GM12873 (cell line): ENCODE results near the gene NDUFA6.

Source experiments
- CTCF ChIP-seq: IDR thresholded peaks from 2 replicates; pipeline ENCODE4 v1.5.1; 2012; ENCODE audit warnings: low read depth, mild to moderate bottlenecking, moderate library complexity, low read length, control low read depth; ENCODE audit not compliant: insufficient read depth; ENCODE audit errors: missing control alignments

Gene NDUFA6

GRCh38 chr22:42052765-42053164, 37.8 kb downstream of the NDUFA6 start:
- no peak for TF ChIP-seq CTCF

GRCh38 chr22:42050641-42051180, 39.9 kb downstream of the NDUFA6 start:
- TF ChIP-seq CTCF: no peak

DNA sequence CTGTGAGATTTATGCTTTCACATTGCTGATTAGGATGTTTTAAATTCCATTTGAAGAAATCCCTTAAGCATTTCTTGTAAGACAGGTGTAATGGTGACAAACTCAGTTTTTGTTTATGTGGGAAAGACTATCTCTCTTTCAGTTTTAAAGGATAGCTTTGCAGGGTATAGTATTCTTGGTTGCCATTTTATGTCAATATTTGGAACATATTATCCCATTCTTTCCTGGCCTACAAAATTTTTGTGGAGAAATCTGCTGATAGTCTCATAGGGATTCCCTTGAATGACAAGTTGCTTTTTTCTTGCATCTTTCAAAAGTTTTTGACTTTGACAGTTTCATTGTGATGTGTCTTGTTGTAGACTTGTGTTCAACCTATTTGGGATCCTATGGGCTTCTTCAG, 48.8 kb downstream of the NDUFA6 start:
- TF ChIP-seq CTCF: no peak

DNA sequence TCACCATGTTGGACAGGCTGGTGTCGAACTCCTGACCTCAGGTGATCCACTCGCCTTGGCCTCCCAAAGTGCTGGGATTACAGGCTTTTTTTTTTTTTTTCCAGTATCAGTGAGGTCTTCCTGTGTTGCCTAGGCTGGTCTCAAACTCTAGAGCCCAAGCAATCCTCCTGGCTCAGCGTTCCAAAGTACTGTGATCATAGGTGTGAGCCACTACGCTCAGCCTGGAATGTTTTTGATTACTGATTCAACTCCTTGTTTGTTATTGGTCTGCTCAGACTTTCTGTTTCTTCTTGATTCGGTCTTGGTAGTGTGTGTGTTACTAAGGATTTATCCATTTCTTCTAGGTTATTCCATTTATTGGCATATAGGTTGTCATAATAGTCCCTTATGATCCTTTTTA, 51.3 kb downstream of the NDUFA6 start:
- no peak for TF ChIP-seq CTCF
